HG02884 (cell line): ENCODE data around the gene MAGI2.

ENCODE experiments used
- ATAC-seq: cut with Tn5 transposase; IDR thresholded peaks from one replicate; pipeline ENCODE4 v1.9.1; 2021; ENCODE audit warnings: mild to moderate bottlenecking, moderate library complexity; ENCODE audit not compliant: unreplicated experiment

The MAGI2 gene

GRCh38 chr7:79381921-79382320 lies 71.5 kb downstream of the MAGI2 start:
- no peak for ATAC-seq

GRCh38 chr7:79377097-79377496 lies 76.4 kb downstream of the MAGI2 start:
- ATAC-seq: no peak

- no peak for ATAC-seq
These were observed 77.0 kb downstream of the MAGI2 start for GRCh38 chr7:79376299-79377025.

GRCh38 chr7:79361214-79361613 lies 92.3 kb downstream of the MAGI2 start:
- no peak for ATAC-seq

GRCh38 chr7:79359827-79360226 lies 93.6 kb downstream of the MAGI2 start:
- no peak for ATAC-seq

GRCh38 chr7:79357101-79357500 lies 96.4 kb downstream of the MAGI2 start:
- ATAC-seq: no peak

GRCh38 chr7:79353720-79354468 lies 99.6 kb downstream of the MAGI2 start:
- ATAC-seq: no peak

- no peak for ATAC-seq
These were observed 101.1 kb downstream of the MAGI2 start for GRCh38 chr7:79352323-79352722.

GRCh38 chr7:79347351-79347750 lies 106.1 kb downstream of the MAGI2 start:
- no peak for ATAC-seq

- no peak for ATAC-seq
These were observed 111.6 kb downstream of the MAGI2 start for GRCh38 chr7:79341902-79342301.

- ATAC-seq: no peak
These were observed 113.3 kb downstream of the MAGI2 start for GRCh38 chr7:79340212-79340611.

- no peak for ATAC-seq
These were observed 114.1 kb downstream of the MAGI2 start for GRCh38 chr7:79339208-79339925.

- no peak for ATAC-seq
These were observed 115.8 kb downstream of the MAGI2 start for GRCh38 chr7:79337717-79338116.

GRCh38 chr7:79334841-79335240 lies 118.6 kb downstream of the MAGI2 start:
- ATAC-seq: no peak

- ATAC-seq: no peak
These were observed 119.1 kb downstream of the MAGI2 start for GRCh38 chr7:79334334-79334733.

- ATAC-seq: no peak
These were observed 121.4 kb downstream of the MAGI2 start for GRCh38 chr7:79332091-79332490.

GRCh38 chr7:79329464-79329863 lies 124.0 kb downstream of the MAGI2 start:
- ATAC-seq: no peak

- ATAC-seq: no peak
These were observed 132.6 kb downstream of the MAGI2 start for GRCh38 chr7:79320741-79321473.

- ATAC-seq: no peak
These were observed 134.1 kb downstream of the MAGI2 start for GRCh38 chr7:79319369-79319768.

- no peak for ATAC-seq
These were observed 135.7 kb downstream of the MAGI2 start for GRCh38 chr7:79317728-79318127.

- no peak for ATAC-seq
These were observed 141.4 kb downstream of the MAGI2 start for GRCh38 chr7:79312022-79312421.
